ENCODE results near the gene NIPA2. TPM values are rescaled to one million over a fixed set of nuclear protein-coding genes. Genes with fewer than 3 reads are reported as not detected.

The NIPA2 gene
- total RNA-seq, 1 experiment from 2014 or later, result 89.4 TPM

DNA sequence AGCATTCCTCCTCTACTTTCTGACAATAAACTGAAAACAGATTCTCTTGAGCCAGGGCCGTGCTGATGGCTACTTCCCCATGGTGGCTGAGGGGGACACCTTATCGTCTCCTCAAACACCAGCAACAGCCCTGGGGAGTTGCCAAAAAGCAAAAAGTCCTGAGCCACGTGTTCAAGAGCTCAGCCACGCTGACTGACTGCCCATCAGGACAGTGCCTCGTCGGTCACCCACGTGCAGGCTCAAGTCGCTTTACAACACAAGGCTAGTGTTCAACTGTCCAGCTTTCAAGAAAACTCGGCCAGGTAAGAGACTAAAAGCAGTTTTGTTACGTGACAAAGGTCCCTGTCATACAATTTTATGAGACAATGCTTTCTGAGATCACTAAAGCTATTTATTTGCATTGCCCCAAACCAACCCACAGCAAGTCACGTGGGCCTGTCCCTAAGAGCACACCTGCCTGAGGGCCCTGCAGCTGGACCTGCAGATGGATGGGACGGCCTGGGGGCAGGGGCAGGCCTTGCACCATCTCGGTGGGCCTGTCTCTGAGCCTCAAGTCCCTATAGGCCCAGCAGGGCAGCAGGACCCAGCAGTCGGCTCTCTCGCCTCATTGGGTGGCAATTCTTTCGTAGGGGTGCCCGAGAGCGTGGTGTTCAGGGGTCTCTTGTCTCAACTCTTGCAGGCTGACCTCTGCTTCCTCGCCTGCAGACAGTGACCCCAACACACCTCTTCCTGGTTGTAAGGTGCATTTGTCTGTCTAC lies 42.7 kb downstream of the NIPA2 start:
- ChIA-PET POLR2A (no interaction called here), CTCF (no interaction called here)
- intact Hi-C loops (cut with micrococcal nuclease; ENCODE audit: unreplicated experiment), result no loop called here
- H3K9me3 ChIP-seq, result no peaks in the 10 kb centered on the region
- Mint-ChIP-seq H3K27ac (ENCODE audit: unreplicated experiment) (peak overlapping the region; percentile 42), H3K9me3 (ENCODE audit: unreplicated experiment) (peaks cover 9% of the 10 kb centered on the region), H3K4me1 (ENCODE audit: low read depth, unreplicated experiment) (peaks cover 13% of the 10 kb centered on the region), H3K36me3 (ENCODE audit: insufficient read depth, unreplicated experiment) (peaks cover 83% of the 10 kb centered on the region), H3K4me3 (ENCODE audit: unreplicated experiment) (no peak overlapping the region), H3K27me3 (ENCODE audit: insufficient read depth, unreplicated experiment) (no peaks in the 10 kb centered on the region)
- H3K27me3 ChIP-seq (replicated peaks; ENCODE audit: control insufficient read depth, insufficient read depth, low read length), result no peaks in the 10 kb centered on the region
- H3K4me3 ChIP-seq (ENCODE audit: low read depth, low read length), result no peak overlapping the region
- peaks cover 7% of the 10 kb centered on the region for H3K36me3 ChIP-seq (ENCODE audit: control insufficient read depth, insufficient read depth, low read length)
- peaks cover 13% of the 10 kb centered on the region for H3K4me1 ChIP-seq
- TF ChIP-seq CTCF (IDR thresholded peaks at IDR 0.05; ENCODE audit: insufficient read depth in 1 of 2, low read depth in 1 of 2, low read length in 1 of 2, severe bottlenecking in 1 of 2, unreplicated experiment in 1 of 2), result no peak
- BruUV-seq (replicated peaks), result no TSS peak
- DNase-seq, result peak in 1 of 2 experiments; percentile 29

- ChIA-PET CTCF (no interaction called here), POLR2A (no interaction called here)
- no peaks in the 10 kb centered on the region for H3K27me3 ChIP-seq (replicated peaks; ENCODE audit: control insufficient read depth, insufficient read depth, low read length)
- H3K27ac Mint-ChIP-seq (ENCODE audit: unreplicated experiment), result peak overlapping the region; percentile 42
- no TSS peak for BruUV-seq (replicated peaks)
- no peak for DNase-seq
- TF ChIP-seq CTCF (IDR thresholded peaks at IDR 0.05; ENCODE audit: insufficient read depth in 1 of 2, low read depth in 1 of 2, low read length in 1 of 2, severe bottlenecking in 1 of 2, unreplicated experiment in 1 of 2), result no peak
- H3K36me3 Mint-ChIP-seq (ENCODE audit: insufficient read depth, unreplicated experiment), result peaks cover 83% of the 10 kb centered on the region
- H3K4me3 ChIP-seq (ENCODE audit: low read depth, low read length), result no peak overlapping the region
- peaks cover 7% of the 10 kb centered on the region for H3K36me3 ChIP-seq (ENCODE audit: control insufficient read depth, insufficient read depth, low read length)
- H3K27me3 Mint-ChIP-seq (ENCODE audit: insufficient read depth, unreplicated experiment), result no peaks in the 10 kb centered on the region
- H3K9me3 ChIP-seq, result no peaks in the 10 kb centered on the region
- peaks cover 13% of the 10 kb centered on the region for H3K4me1 Mint-ChIP-seq (ENCODE audit: low read depth, unreplicated experiment)
- H3K4me3 Mint-ChIP-seq (ENCODE audit: unreplicated experiment), result no peak overlapping the region
- peaks cover 9% of the 10 kb centered on the region for H3K9me3 Mint-ChIP-seq (ENCODE audit: unreplicated experiment)
- intact Hi-C loops (cut with micrococcal nuclease; ENCODE audit: unreplicated experiment), result no loop called here
- peaks cover 13% of the 10 kb centered on the region for H3K4me1 ChIP-seq
Observed at GRCh38 chr15:22881739-22882440, 43.4 kb downstream of the NIPA2 start.

DNA sequence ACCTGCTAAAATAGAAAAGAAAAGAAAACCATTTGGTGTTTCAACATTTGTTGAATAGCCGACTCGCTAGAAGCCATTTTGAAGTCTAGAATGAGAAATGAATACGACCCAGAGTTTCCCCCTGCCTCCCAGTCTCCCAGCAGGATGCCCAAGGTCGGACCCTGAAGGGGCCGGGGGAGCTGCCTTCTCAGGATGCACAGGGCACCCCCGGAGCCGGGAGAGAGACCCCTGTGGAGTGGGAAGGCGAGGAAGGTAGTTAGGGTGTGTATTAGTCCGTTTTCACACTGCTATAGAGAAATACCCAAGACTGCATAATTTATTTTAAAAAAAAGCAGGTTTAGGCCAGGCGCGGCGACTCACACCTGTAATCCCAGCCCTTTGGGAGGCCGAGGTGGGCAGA lies 44.7 kb downstream of the NIPA2 start:
- peaks cover 9% of the 10 kb centered on the region for H3K9me3 Mint-ChIP-seq (ENCODE audit: unreplicated experiment)
- Histone ChIP-seq H3K27me3 (replicated peaks; ENCODE audit: control insufficient read depth, insufficient read depth, low read length) (no peaks in the 10 kb centered on the region), H3K36me3 (ENCODE audit: control insufficient read depth, insufficient read depth, low read length) (peaks cover 4% of the 10 kb centered on the region), H3K4me3 (ENCODE audit: low read depth, low read length) (no peak overlapping the region), H3K9me3 (no peaks in the 10 kb centered on the region), H3K4me1 (peaks cover 13% of the 10 kb centered on the region)
- H3K36me3 Mint-ChIP-seq (ENCODE audit: insufficient read depth, unreplicated experiment), result peaks cover 83% of the 10 kb centered on the region
- ChIA-PET CTCF (interaction anchor here (1.3 kb wide), 1 partner anchor 8 kb away, joined by 3 read pairs; no protein-coding TSS in a partner anchor), POLR2A (no interaction called here)
- no peaks in the 10 kb centered on the region for H3K27me3 Mint-ChIP-seq (ENCODE audit: insufficient read depth, unreplicated experiment)
- intact Hi-C loops (cut with micrococcal nuclease; ENCODE audit: unreplicated experiment), result no loop called here
- no peak for DNase-seq
- H3K27ac Mint-ChIP-seq (ENCODE audit: unreplicated experiment), result no peak overlapping the region
- TF ChIP-seq CTCF (IDR thresholded peaks at IDR 0.05; ENCODE audit: insufficient read depth in 1 of 2, low read depth in 1 of 2, low read length in 1 of 2, severe bottlenecking in 1 of 2, unreplicated experiment in 1 of 2), result no peak
- BruUV-seq (replicated peaks), result no TSS peak
- H3K4me1 Mint-ChIP-seq (ENCODE audit: low read depth, unreplicated experiment), result peaks cover 13% of the 10 kb centered on the region
- no peak overlapping the region for H3K4me3 Mint-ChIP-seq (ENCODE audit: unreplicated experiment)
